ENCODE results near the gene LAMB4.

LAMB4 gene

GRCh38 chr7:107989618-107990373 is 140.4 kb downstream of the LAMB4 start:
- FAIRE-seq, result no peak

GRCh38 chr7:107982918-107983389 is 147.2 kb downstream of the LAMB4 start:
- no peak for FAIRE-seq

- FAIRE-seq, result no peak
Observed at GRCh38 chr7:107982042-107982840, 147.9 kb downstream of the LAMB4 start.

GRCh38 chr7:107981466-107981865 is 148.7 kb downstream of the LAMB4 start:
- FAIRE-seq, result no peak

GRCh38 chr7:107980671-107981190 is 149.4 kb downstream of the LAMB4 start:
- no peak for FAIRE-seq

- FAIRE-seq, result no peak
Observed at GRCh38 chr7:107980171-107980570, 150.0 kb downstream of the LAMB4 start.

- FAIRE-seq, result no peak
Observed at GRCh38 chr7:107978815-107979408, 151.2 kb downstream of the LAMB4 start.

- FAIRE-seq, result no peak
Observed at GRCh38 chr7:107977048-107977447, 153.1 kb downstream of the LAMB4 start.

- FAIRE-seq, result no peak
Observed at GRCh38 chr7:107976620-107977019, 153.5 kb downstream of the LAMB4 start.

- FAIRE-seq, result no peak
Observed at GRCh38 chr7:107975394-107976013, 154.7 kb downstream of the LAMB4 start.

- no peak for FAIRE-seq
Observed at GRCh38 chr7:107973861-107974260, 156.3 kb downstream of the LAMB4 start.

Data from endometrium (tissue), 2 donors.